Adrenal gland (tissue), 5 donors: ENCODE results near the gene KYAT1.

Experiments used
- CTCF ChIP-seq, 6 experiments: fragments of 450-650 bp in 4 of 6; fragments of 200-600 bp in 2 of 6; sonication (generic) in 1 of 6; IDR thresholded peaks; 1 replicate in 5 of 6; 2 replicates in 1 of 6; pipeline versions ENCODE4 v1.5.1 to v1.8.0; 2016 to 2021; ENCODE audit warnings: antibody characterized with exemption in 6 of 6, mild to moderate bottlenecking in 2 of 6, moderate library complexity in 1 of 6
- POLR2A ChIP-seq, 2 donors: fragments of 450-650 bp; IDR thresholded peaks; one replicate each; pipeline ENCODE4 v1.6.1; 2017; ENCODE audit warnings: antibody characterized with exemption in 2 of 2, mild to moderate bottlenecking in 2 of 2, moderate library complexity in 1 of 2
- donor health status: DM: no; HTN: no; CAD: no.

GRCh38 chr9:128792134-128792533 lies 89.6 kb downstream of the KYAT1 start:
- TF ChIP-seq CTCF (IDR thresholded peaks at IDR 0.05) (no peak), POLR2A (IDR thresholded peaks at IDR 0.05) (no peak)
